ENCODE data around the gene RGS9. TPM values are rescaled to one million over a fixed set of nuclear protein-coding genes. Genes with fewer than 3 reads are reported as not detected.

The RGS9 gene
- total RNA-seq, 2 experiments from 2014 or later = 13.7 to 26.4 TPM

- no peak overlapping the region for H3K27ac ChIP-seq (ENCODE audit: low read depth, low read length, poor library complexity, severe bottlenecking)
- H3K4me3 ChIP-seq (ENCODE audit: low read depth, low read length, poor library complexity, severe bottlenecking) = no peak overlapping the region
- ChIA-PET POLR2A (no interaction called here), CTCF (ENCODE audit: unreplicated experiment) (no interaction called here)
- no peaks in the 10 kb centered on the region for H4K20me1 ChIP-seq (ENCODE audit: insufficient read depth, low read length)
- H3K79me2 ChIP-seq (ENCODE audit: insufficient read depth, low read depth, low read length) = no peaks in the 10 kb centered on the region
- DNase-seq (ENCODE audit: low spot score) = peak; percentile 59
- BruUV-seq (replicated peaks) = no TSS peak
- H3K4me2 ChIP-seq (ENCODE audit: low read length) = no peak overlapping the region
- TF ChIP-seq EZH2phosphoT487 (IDR thresholded peaks at IDR 0.05; ENCODE audit: borderline replicate concordance, low read depth, low read length) (no peak), CTCF (conservative IDR thresholded peaks at IDR 0.05; ENCODE audit: low read length) (no peak)
- peak overlapping the region; percentile 40; the same call in 1 of the 2 replicates for H2AFZ ChIP-seq (ENCODE audit: low read length)
- intact Hi-C loops (cut with micrococcal nuclease; ENCODE audit: unreplicated experiment) = loop anchor here (2.0 to 10.0 kb wide), 3 partner anchors 325 to 937 kb away; no protein-coding TSS in a partner anchor
- H3K36me3 ChIP-seq (ENCODE audit: insufficient read depth, low read length) = no peaks in the 10 kb centered on the region
- no peaks in the 10 kb centered on the region for H3K9me2 ChIP-seq (ENCODE audit: insufficient read depth, low read length)
- H3K4me1 ChIP-seq (ENCODE audit: insufficient read depth, low read length, poor library complexity, severe bottlenecking) = no peaks in the 10 kb centered on the region
- no peaks in the 10 kb centered on the region for H3K9me3 ChIP-seq (ENCODE audit: low read length)
Observed at GRCh38 chr17:65230040-65230439, 92.9 kb downstream of the RGS9 start.

- Histone ChIP-seq H3K27ac (ENCODE audit: low read depth, low read length, poor library complexity, severe bottlenecking) (no peak overlapping the region), H3K9me3 (ENCODE audit: low read length) (no peaks in the 10 kb centered on the region), H4K20me1 (ENCODE audit: insufficient read depth, low read length) (no peaks in the 10 kb centered on the region), H3K9me2 (ENCODE audit: insufficient read depth, low read length) (no peaks in the 10 kb centered on the region), H3K79me2 (ENCODE audit: insufficient read depth, low read depth, low read length) (no peaks in the 10 kb centered on the region), H3K4me1 (ENCODE audit: insufficient read depth, low read length, poor library complexity, severe bottlenecking) (no peaks in the 10 kb centered on the region), H3K4me2 (ENCODE audit: low read length) (no peak overlapping the region), H2AFZ (ENCODE audit: low read length) (no peak overlapping the region), H3K36me3 (ENCODE audit: insufficient read depth, low read length) (no peaks in the 10 kb centered on the region), H3K4me3 (ENCODE audit: low read depth, low read length, poor library complexity, severe bottlenecking) (no peak overlapping the region)
- ChIA-PET CTCF (ENCODE audit: unreplicated experiment) (no interaction called here), POLR2A (interaction anchor here (0.8 kb wide), 1 partner anchor 932 kb away, joined by 3 read pairs; no protein-coding TSS in a partner anchor)
- BruUV-seq (replicated peaks) = no TSS peak
- intact Hi-C loops (cut with micrococcal nuclease; ENCODE audit: unreplicated experiment) = loop anchor here (2.0 to 10.0 kb wide), 3 partner anchors 324 to 936 kb away; no protein-coding TSS in a partner anchor
- peak; percentile 14 for DNase-seq (ENCODE audit: low spot score)
- TF ChIP-seq EZH2phosphoT487 (IDR thresholded peaks at IDR 0.05; ENCODE audit: borderline replicate concordance, low read depth, low read length) (no peak), CTCF (conservative IDR thresholded peaks at IDR 0.05; ENCODE audit: low read length) (no peak)
Observed at GRCh38 chr17:65231086-65231485, 93.9 kb downstream of the RGS9 start.

- intact Hi-C loops (cut with micrococcal nuclease; ENCODE audit: unreplicated experiment) = loop anchor here (2.0 to 10.0 kb wide), 3 partner anchors 323 to 936 kb away; no protein-coding TSS in a partner anchor
- POLR2A ChIA-PET = interaction anchor here (0.8 kb wide), 2 partner anchors 12 to 932 kb away, joined by 3 read pairs; no protein-coding TSS in a partner anchor
Observed at GRCh38 chr17:65231662-65232335, 94.6 kb downstream of the RGS9 start.

More at GRCh38 chr17:65231662-65232335, 94.6 kb downstream of the RGS9 start:
- H3K4me2 ChIP-seq (ENCODE audit: low read length) = no peak overlapping the region
- BruUV-seq (replicated peaks) = no TSS peak
- no peak overlapping the region for H3K4me3 ChIP-seq (ENCODE audit: low read depth, low read length, poor library complexity, severe bottlenecking)
- CTCF ChIA-PET (ENCODE audit: unreplicated experiment) = interaction anchor here (0.6 kb wide), 2 partner anchors 135 to 333 kb away, joined by 3 read pairs; no protein-coding TSS in a partner anchor
- H4K20me1 ChIP-seq (ENCODE audit: insufficient read depth, low read length) = no peaks in the 10 kb centered on the region
- no peaks in the 10 kb centered on the region for H3K9me2 ChIP-seq (ENCODE audit: insufficient read depth, low read length)
- DNase-seq (ENCODE audit: low spot score) = peak; percentile 71
- no peaks in the 10 kb centered on the region for H3K79me2 ChIP-seq (ENCODE audit: insufficient read depth, low read depth, low read length)
- no peaks in the 10 kb centered on the region for H3K36me3 ChIP-seq (ENCODE audit: insufficient read depth, low read length)
- H3K4me1 ChIP-seq (ENCODE audit: insufficient read depth, low read length, poor library complexity, severe bottlenecking) = no peaks in the 10 kb centered on the region
- TF ChIP-seq CTCF (conservative IDR thresholded peaks at IDR 0.05; ENCODE audit: low read length) (peak; percentile 85), EZH2phosphoT487 (IDR thresholded peaks at IDR 0.05; ENCODE audit: borderline replicate concordance, low read depth, low read length) (no peak)
- H2AFZ ChIP-seq (ENCODE audit: low read length) = no peak overlapping the region
- no peak overlapping the region for H3K27ac ChIP-seq (ENCODE audit: low read depth, low read length, poor library complexity, severe bottlenecking)
- no peaks in the 10 kb centered on the region for H3K9me3 ChIP-seq (ENCODE audit: low read length)

Data from OCI-LY7 (cell line).